Fibroblast of lung (primary cell): ENCODE measurements around the gene COL28A1.

Experiments used
- CTCF ChIP-seq, 2 donors: IDR thresholded peaks in 1 of 2; conservative IDR thresholded peaks in 1 of 2; 1 replicate in 1 of 2; 2 replicates in 1 of 2; pipeline ENCODE4 v1.5.1; 2011 to 2012; ENCODE audit warnings: low read length in 2 of 2, control low read depth in 1 of 2, inconsistent platforms in 1 of 2, low read depth in 1 of 2, mild to moderate bottlenecking in 1 of 2
- EZH2 ChIP-seq: IDR thresholded peaks from 2 replicates; pipeline ENCODE4 v1.5.1; 2012; ENCODE audit warnings: low read length, control low read depth, mild to moderate bottlenecking; ENCODE audit errors: missing control alignments

GRCh38 chr7:7579638-7580037 lies 44.0 kb upstream of the COL28A1 start:
- TF ChIP-seq CTCF (conservative IDR thresholded peaks at IDR 0.05 in 1 of 2, IDR thresholded peaks at IDR 0.05 in 1 of 2; ENCODE audit: low read depth in 1 of 2, low read length in 2 of 2) (no peak), EZH2 (no peak)
